ENCODE data around the gene WSB1.

The WSB1 gene

GRCh38 chr17:27357236-27357635 is 63.3 kb downstream of the WSB1 start:
- TF ChIP-seq CTCF (IDR thresholded peaks at IDR 0.05; ENCODE audit: low read depth, low read length, missing control alignments): no peak
- DNase-seq (ENCODE audit: low read depth): no peak
- H3K4me3 ChIP-seq (ENCODE audit: low read depth, low read length): no peak overlapping the region
- in situ Hi-C loops (cut with HindIII; ENCODE audit: low sequenced_read_pairs): no loop called here

- DNase-seq (ENCODE audit: low read depth): no peak
- H3K4me3 ChIP-seq (ENCODE audit: low read depth, low read length): no peak overlapping the region
- no peak for TF ChIP-seq CTCF (IDR thresholded peaks at IDR 0.05; ENCODE audit: low read depth, low read length, missing control alignments)
- in situ Hi-C loops (cut with HindIII; ENCODE audit: low sequenced_read_pairs): no loop called here
Measured at GRCh38 chr17:27360507-27360906, 66.6 kb downstream of the WSB1 start.

- DNase-seq (ENCODE audit: low read depth): no peak
- no peak overlapping the region for H3K4me3 ChIP-seq (ENCODE audit: low read depth, low read length)
- in situ Hi-C loops (cut with HindIII; ENCODE audit: low sequenced_read_pairs): no loop called here
- TF ChIP-seq CTCF (IDR thresholded peaks at IDR 0.05; ENCODE audit: low read depth, low read length, missing control alignments): no peak
Measured at GRCh38 chr17:27361695-27362094, 67.8 kb downstream of the WSB1 start.

GRCh38 chr17:27362503-27362902 is 68.6 kb downstream of the WSB1 start:
- no peak for DNase-seq (ENCODE audit: low read depth)
- no peak for TF ChIP-seq CTCF (IDR thresholded peaks at IDR 0.05; ENCODE audit: low read depth, low read length, missing control alignments)
- H3K4me3 ChIP-seq (ENCODE audit: low read depth, low read length): no peak overlapping the region
- in situ Hi-C loops (cut with HindIII; ENCODE audit: low sequenced_read_pairs): no loop called here

- H3K4me3 ChIP-seq (ENCODE audit: low read depth, low read length): no peak overlapping the region
- in situ Hi-C loops (cut with HindIII; ENCODE audit: low sequenced_read_pairs): no loop called here
- DNase-seq (ENCODE audit: low read depth): no peak
- TF ChIP-seq CTCF (IDR thresholded peaks at IDR 0.05; ENCODE audit: low read depth, low read length, missing control alignments): no peak
Measured at GRCh38 chr17:27362909-27363308, 69.0 kb downstream of the WSB1 start.

- no peak overlapping the region for H3K4me3 ChIP-seq (ENCODE audit: low read depth, low read length)
- DNase-seq (ENCODE audit: low read depth): no peak
- no peak for TF ChIP-seq CTCF (IDR thresholded peaks at IDR 0.05; ENCODE audit: low read depth, low read length, missing control alignments)
- in situ Hi-C loops (cut with HindIII; ENCODE audit: low sequenced_read_pairs): no loop called here
Measured at GRCh38 chr17:27363326-27363725, 69.4 kb downstream of the WSB1 start.
